H1 (cell line): Measurements from ENCODE around the gene KCNMB4. TPM values are rescaled to one million over a fixed set of nuclear protein-coding genes. Genes with fewer than 3 reads are reported as not detected.
A peak's percentile ranks its signal among the peaks of the same experiment; 100 is the strongest.

Experiments
- CBX5 ChIP-seq: fragments of 300-800, 300-1000 bp; sonication (generic); IDR thresholded peaks from 2 replicates; pipeline ENCODE4 v1.7.1; 2016; ENCODE audit warnings: antibody characterized with exemption, low read length, low read depth
- EP300 ChIP-seq, 2 experiments: IDR thresholded peaks; 1 replicate in 1 of 2; 2 replicates in 1 of 2; pipeline ENCODE4 v1.6.1; 2011 to 2012; ENCODE audit warnings: low read depth in 2 of 2, low read length in 2 of 2, mild to moderate bottlenecking in 2 of 2, borderline replicate concordance in 1 of 2, inconsistent platforms in 1 of 2, moderate library complexity in 1 of 2
- FOSL1 ChIP-seq: IDR thresholded peaks from 2 replicates; pipeline ENCODE4 v1.6.1; 2011; ENCODE audit warnings: mild to moderate bottlenecking, low read depth, low read length, moderate library complexity; ENCODE audit not compliant: insufficient read depth
- HDAC2 ChIP-seq, 2 experiments: fragments of 300-600 bp in 1 of 2; sonication (generic) in 1 of 2; IDR thresholded peaks; 2 replicates each; pipeline ENCODE4 v1.6.1; 2011 to 2012; ENCODE audit warnings: low read depth in 2 of 2, low read length in 2 of 2, mild to moderate bottlenecking in 2 of 2, moderate library complexity in 2 of 2, borderline replicate concordance in 1 of 2, inconsistent platforms in 1 of 2
- HDAC6 ChIP-seq: IDR thresholded peaks from one replicate; pipeline ENCODE4 v1.7.1; 2012; ENCODE audit warnings: low read depth, mild to moderate bottlenecking, inconsistent platforms, low read length, moderate library complexity
- KDM4A ChIP-seq: IDR thresholded peaks from one replicate; pipeline ENCODE4 v1.7.1; 2012; ENCODE audit warnings: low read depth, mild to moderate bottlenecking, moderate library complexity, low read length, inconsistent platforms; ENCODE audit not compliant: severe bottlenecking
- KDM5A ChIP-seq: fragments of 200-600 bp; IDR thresholded peaks from 2 replicates; pipeline ENCODE4 v1.7.1; 2012; ENCODE audit warnings: mild to moderate bottlenecking, low read length, inconsistent platforms, mixed read lengths
- MAFK ChIP-seq: IDR thresholded peaks from 2 replicates; pipeline ENCODE4 v1.6.1; 2012; ENCODE audit warnings: low read depth, mild to moderate bottlenecking, improper control_type of control experiment, low read length
- NANOG ChIP-seq: IDR thresholded peaks from 2 replicates; pipeline ENCODE4 v1.6.1; 2011; ENCODE audit warnings: low read length, low read depth, mild to moderate bottlenecking, inconsistent platforms; ENCODE audit not compliant: insufficient read depth, poor library complexity, severe bottlenecking
- NRF1 ChIP-seq: IDR thresholded peaks from 2 replicates; pipeline ENCODE4 v1.6.1; 2011; ENCODE audit warnings: mild to moderate bottlenecking, low read depth, low read length, improper control_type of control experiment
- POU5F1 ChIP-seq: IDR thresholded peaks from 2 replicates; pipeline ENCODE4 v1.6.1; 2011; ENCODE audit warnings: low read depth, mild to moderate bottlenecking, low read length, moderate library complexity
- RBBP5 ChIP-seq: IDR thresholded peaks from 2 replicates; pipeline ENCODE4 v1.7.1; 2012; ENCODE audit warnings: low read depth, mild to moderate bottlenecking, inconsistent platforms, low read length, moderate library complexity, borderline replicate concordance
- RFX5 ChIP-seq: IDR thresholded peaks from 2 replicates; pipeline ENCODE4 v1.6.1; 2011; ENCODE audit warnings: low read depth, low read length, improper control_type of control experiment, borderline replicate concordance
- RNF2 ChIP-seq: fragments of 200-900, 300-1000 bp; sonication (generic); IDR thresholded peaks from 2 replicates; pipeline ENCODE4 v1.7.1; 2016; ENCODE audit warnings: borderline replicate concordance, low read depth, mild to moderate bottlenecking, antibody characterized with exemption, low read length; ENCODE audit not compliant: poor library complexity, severe bottlenecking; ENCODE audit errors: missing control alignments
- RXRA ChIP-seq: IDR thresholded peaks from 2 replicates; pipeline ENCODE4 v1.6.1; 2011; ENCODE audit warnings: low read depth, mild to moderate bottlenecking, low read length, moderate library complexity; ENCODE audit not compliant: insufficient read depth
- SIN3A ChIP-seq, 2 experiments: IDR thresholded peaks in 1 of 2; conservative IDR thresholded peaks in 1 of 2; 2 replicates each; pipeline ENCODE4 v1.6.1; 2011 to 2012; ENCODE audit warnings: low read length in 2 of 2, improper control_type of control experiment in 1 of 2, low read depth in 1 of 2, mild to moderate bottlenecking in 1 of 2
- SIRT6 ChIP-seq: IDR thresholded peaks from one replicate; pipeline ENCODE4 v1.7.1; 2012; ENCODE audit warnings: low read length, inconsistent platforms
- SIX5 ChIP-seq: IDR thresholded peaks from 2 replicates; pipeline ENCODE4 v1.6.1; 2011; ENCODE audit warnings: mild to moderate bottlenecking, low read depth, low read length
- SUZ12 ChIP-seq: fragments of 200-600 bp; sonication (generic); IDR thresholded peaks from 2 replicates; pipeline ENCODE4 v1.6.1; 2012; ENCODE audit warnings: mild to moderate bottlenecking, inconsistent platforms, low read length, moderate library complexity, mixed read lengths
- polyA plus RNA-seq, 7 experiments: library from polyadenylated mRNA; depleted of rRNA in 3 of 7; stranded (reverse) in 5 of 7; unstranded in 2 of 7; fragments of >200 nt in 5 of 7; fragments of 200-250 nt in 2 of 7; gene quantifications; 1 replicate in 5 of 7; 2 replicates in 1 of 7; 4 replicates in 1 of 7; pipeline versions ENCODE4 v1.2.1 to v1.2.3, GENCODE V29; 2011 to 2013; ENCODE audit warnings: missing spikeins in 2 of 7, mixed read lengths in 2 of 7
- total RNA-seq: library from RNA; stranded (reverse); fragmentation: NEBNext Ultra II Directional; extraction: Animal tissue kit (Norgen Biotek cat#: 25700); gene quantifications from 2 replicates; pipeline ENCODE4 v1.2.1, GENCODE V29; 2021
- TF ChIP-seq, protein P1 (sequence below): IDR thresholded peaks from 2 replicates; pipeline ENCODE4 v1.6.1; 2012; ENCODE audit warnings: low read length, inconsistent platforms

KCNMB4 gene
- total and polyA plus RNA-seq, 2 of the 8 experiments (the other 6 are each of a cell fraction or from before 2014, with no cell fraction given), result 10.9 to 16.0 TPM

GRCh38 chr12:70365648-70366518 is at the start of gene KCNMB4 (continued):
- TF ChIP-seq HDAC6, result no peak
- no peak for TF ChIP-seq MAFK
- no peak for TF ChIP-seq NANOG
- TF ChIP-seq, protein P1, sequence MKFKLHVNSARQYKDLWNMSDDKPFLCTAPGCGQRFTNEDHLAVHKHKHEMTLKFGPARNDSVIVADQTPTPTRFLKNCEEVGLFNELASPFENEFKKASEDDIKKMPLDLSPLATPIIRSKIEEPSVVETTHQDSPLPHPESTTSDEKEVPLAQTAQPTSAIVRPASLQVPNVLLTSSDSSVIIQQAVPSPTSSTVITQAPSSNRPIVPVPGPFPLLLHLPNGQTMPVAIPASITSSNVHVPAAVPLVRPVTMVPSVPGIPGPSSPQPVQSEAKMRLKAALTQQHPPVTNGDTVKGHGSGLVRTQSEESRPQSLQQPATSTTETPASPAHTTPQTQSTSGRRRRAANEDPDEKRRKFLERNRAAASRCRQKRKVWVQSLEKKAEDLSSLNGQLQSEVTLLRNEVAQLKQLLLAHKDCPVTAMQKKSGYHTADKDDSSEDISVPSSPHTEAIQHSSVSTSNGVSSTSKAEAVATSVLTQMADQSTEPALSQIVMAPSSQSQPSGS, result no peak
- TF ChIP-seq SIN3A (conservative IDR thresholded peaks at IDR 0.05 in 1 of 2, IDR thresholded peaks at IDR 0.05 in 1 of 2; ENCODE audit: low read depth in 1 of 2, low read length in 2 of 2), result 0 out of 4 replicates have a peak, but pooled peaks of 1 of the 2 experiments have one; percentile 35
- TF ChIP-seq RFX5, result no peak
- no peak for TF ChIP-seq EP300 (IDR thresholded peaks at IDR 0.05; ENCODE audit: borderline replicate concordance in 1 of 2, low read depth in 2 of 2, low read length in 2 of 2)
- TF ChIP-seq HDAC2 (IDR thresholded peaks at IDR 0.05; ENCODE audit: borderline replicate concordance in 1 of 2, low read depth in 2 of 2, low read length in 2 of 2), result peak in 1 of 2 experiments; percentile 76; a peak in 2 of 4 replicates
- TF ChIP-seq RBBP5, result no peak; the same call in 1 of the 2 replicates
- no peak for TF ChIP-seq KDM4A
- no peak for TF ChIP-seq RNF2
- no peak for TF ChIP-seq NRF1
- no peak for TF ChIP-seq CBX5
- TF ChIP-seq KDM5A, result no peak
- TF ChIP-seq SUZ12, result no peak
- TF ChIP-seq FOSL1, result no peak
- TF ChIP-seq POU5F1, result no peak
- TF ChIP-seq RXRA, result no peak
- no peak for TF ChIP-seq SIX5
- TF ChIP-seq SIRT6, result no peak
